NCI-H2107 (cell line): ENCODE measurements around the gene PPP1R3A.

Experiments
- DNase-seq: peaks from one replicate; lab custom pipeline; 2025; lab: John Stamatoyannopoulos, UW

The PPP1R3A gene

GRCh38 chr7:113878394-113878992, 40.3 kb downstream of the PPP1R3A start:
- no peak for DNase-seq

- DNase-seq, result no peak
Observed at GRCh38 chr7:113875224-113875623, 43.6 kb downstream of the PPP1R3A start.

- DNase-seq, result no peak
Observed at GRCh38 chr7:113873554-113874151, 45.2 kb downstream of the PPP1R3A start.

- DNase-seq, result no peak
Observed at GRCh38 chr7:113872981-113873380, 45.8 kb downstream of the PPP1R3A start.

GRCh38 chr7:113867325-113867724, 51.5 kb downstream of the PPP1R3A start:
- DNase-seq, result no peak

GRCh38 chr7:113856010-113856409, 62.8 kb downstream of the PPP1R3A start:
- no peak for DNase-seq

GRCh38 chr7:113840954-113841353, 77.9 kb downstream of the PPP1R3A start:
- no peak for DNase-seq

GRCh38 chr7:113835367-113835766, 83.4 kb downstream of the PPP1R3A start:
- DNase-seq, result no peak

GRCh38 chr7:113832196-113832745, 86.5 kb downstream of the PPP1R3A start:
- DNase-seq, result no peak

- DNase-seq, result no peak
Observed at GRCh38 chr7:113831556-113831955, 87.3 kb downstream of the PPP1R3A start.

GRCh38 chr7:113828581-113828980, 90.2 kb downstream of the PPP1R3A start:
- no peak for DNase-seq
